SK-N-SH (cell line): Measurements from ENCODE around the gene CYP2A7.
"Not testable (repeated sequence)": the region's sequence is repeated elsewhere in the genome, so short reads cannot be mapped to it uniquely, and the experiment has no call there.

Experiments used
- CTCF ChIP-seq: fragments of 200-600 bp; sonication (generic); IDR thresholded peaks from 2 replicates; pipeline ENCODE4 v1.6.1; 2017; ENCODE audit warnings: antibody characterized with exemption, mild to moderate bottlenecking, moderate library complexity
- RAD21 ChIP-seq: IDR thresholded peaks from 2 replicates; pipeline ENCODE4 v1.6.1; 2012; ENCODE audit warnings: mild to moderate bottlenecking, low read length
- TAF1 ChIP-seq: IDR thresholded peaks from 2 replicates; pipeline ENCODE4 v1.6.1; 2012; ENCODE audit warnings: low read depth, mild to moderate bottlenecking, low read length, moderate library complexity, borderline replicate concordance
- TEAD4 ChIP-seq: IDR thresholded peaks from 2 replicates; pipeline ENCODE4 v1.4.0; 2012; ENCODE audit warnings: mild to moderate bottlenecking, borderline replicate concordance; ENCODE audit not compliant: insufficient read depth
- USF1 ChIP-seq: IDR thresholded peaks from 2 replicates; pipeline ENCODE4 v1.4.0; 2012; ENCODE audit warnings: low read depth, borderline replicate concordance

GRCh38 chr19:40843653-40844052 lies 38.4 kb downstream of the CYP2A7 start:
- not testable (repeated sequence) for TF ChIP-seq TEAD4, TAF1, USF1, RAD21, CTCF
